HG03342 (cell line): ENCODE results near the gene TSPAN9.

Source experiments
- ATAC-seq: cut with Tn5 transposase; IDR thresholded peaks from one replicate; pipeline ENCODE4 v1.9.1; 2021; ENCODE audit warnings: mild to moderate bottlenecking, moderate library complexity; ENCODE audit not compliant: unreplicated experiment

The TSPAN9 gene

GRCh38 chr12:3265406-3265805 is 188.2 kb downstream of the TSPAN9 start:
- no peak for ATAC-seq

- ATAC-seq = no peak
Observed at GRCh38 chr12:3266638-3267037, 189.5 kb downstream of the TSPAN9 start.

- no peak for ATAC-seq
Observed at GRCh38 chr12:3267690-3268089, 190.5 kb downstream of the TSPAN9 start.

- ATAC-seq = no peak
Observed at GRCh38 chr12:3269594-3269993, 192.4 kb downstream of the TSPAN9 start.

- ATAC-seq = no peak
Observed at GRCh38 chr12:3271146-3271545, 194.0 kb downstream of the TSPAN9 start.

GRCh38 chr12:3271639-3272038 is 194.5 kb downstream of the TSPAN9 start:
- ATAC-seq = no peak

- no peak for ATAC-seq
Observed at GRCh38 chr12:3272958-3273357, 195.8 kb downstream of the TSPAN9 start.

- no peak for ATAC-seq
Observed at GRCh38 chr12:3273409-3273853, 196.3 kb downstream of the TSPAN9 start.

GRCh38 chr12:3274664-3275063 is 197.5 kb downstream of the TSPAN9 start:
- no peak for ATAC-seq

GRCh38 chr12:3275171-3276041 is 198.2 kb downstream of the TSPAN9 start:
- ATAC-seq = peak; percentile 53

GRCh38 chr12:3276226-3276625 is 199.0 kb downstream of the TSPAN9 start:
- ATAC-seq = no peak

- ATAC-seq = no peak
Observed at GRCh38 chr12:3277306-3277943, 200.2 kb downstream of the TSPAN9 start.

- ATAC-seq = no peak
Observed at GRCh38 chr12:3278681-3279414, 201.7 kb downstream of the TSPAN9 start.

GRCh38 chr12:3279415-3279780 is 202.2 kb downstream of the TSPAN9 start:
- ATAC-seq = no peak

- ATAC-seq = no peak
Observed at GRCh38 chr12:3279832-3280231, 202.7 kb downstream of the TSPAN9 start.

- no peak for ATAC-seq
Observed at GRCh38 chr12:3280967-3281366, 203.8 kb downstream of the TSPAN9 start.

- ATAC-seq = no peak
Observed at GRCh38 chr12:3281588-3282383, 204.6 kb downstream of the TSPAN9 start.

- no peak for ATAC-seq
Observed at GRCh38 chr12:3282384-3282670, 205.1 kb downstream of the TSPAN9 start.

- ATAC-seq = no peak
Observed at GRCh38 chr12:3283137-3283680, 206.0 kb downstream of the TSPAN9 start.

- no peak for ATAC-seq
Observed at GRCh38 chr12:3284405-3284804, 207.2 kb downstream of the TSPAN9 start.

- no peak for ATAC-seq
Observed at GRCh38 chr12:3285570-3285969, 208.4 kb downstream of the TSPAN9 start.
